HS-27A (cell line): ENCODE measurements around the gene BAIAP2.

Source experiments
- DNase-seq: peaks from one replicate; pipeline ENCODE4 v3.0.0-alpha.2; 2012; ENCODE audit warnings: low read depth, missing footprints

Gene BAIAP2

GRCh38 chr17:81159611-81160265 lies 124.8 kb downstream of the BAIAP2 start:
- DNase-seq, result no peak

- DNase-seq, result no peak
Observed at GRCh38 chr17:81160306-81160705, 125.4 kb downstream of the BAIAP2 start.

- no peak for DNase-seq
Observed at GRCh38 chr17:81160747-81161453, 125.9 kb downstream of the BAIAP2 start.

- no peak for DNase-seq
Observed at GRCh38 chr17:81161536-81161935, 126.6 kb downstream of the BAIAP2 start.

GRCh38 chr17:81161972-81162371 lies 127.0 kb downstream of the BAIAP2 start:
- DNase-seq, result no peak

GRCh38 chr17:81162491-81162890 lies 127.5 kb downstream of the BAIAP2 start:
- DNase-seq, result no peak

GRCh38 chr17:81163051-81163695 lies 128.2 kb downstream of the BAIAP2 start:
- DNase-seq, result no peak

GRCh38 chr17:81163703-81164370 lies 128.9 kb downstream of the BAIAP2 start:
- no peak for DNase-seq

GRCh38 chr17:81164371-81165245 lies 129.7 kb downstream of the BAIAP2 start:
- no peak for DNase-seq

- no peak for DNase-seq
Observed at GRCh38 chr17:81165246-81166032, 130.5 kb downstream of the BAIAP2 start, which contains the start of gene PVALEF. PVALEF (plus strand) TSS chr17:81165507; CDS start chr17:81181227, 15,720 bp downstream.

GRCh38 chr17:81166033-81166492 lies 131.1 kb downstream of the BAIAP2 start, which contains the start of gene AATK:
AATK (minus strand) TSS chr17:81166221; CDS start chr17:81165992, 229 bp downstream.
- no peak for DNase-seq
